GM10847 (cell line): ENCODE data around the gene KRTAP4-7.
"Not testable (repeated sequence)": the region's sequence is repeated elsewhere in the genome, so short reads cannot be mapped to it uniquely, and the experiment has no call there.

Experiments used
- POLR2A ChIP-seq: IDR thresholded peaks from 2 replicates; pipeline ENCODE4 v1.6.1; 2011; ENCODE audit not compliant: insufficient read length; ENCODE audit errors: extremely low read depth

KRTAP4-7 gene

DNA sequence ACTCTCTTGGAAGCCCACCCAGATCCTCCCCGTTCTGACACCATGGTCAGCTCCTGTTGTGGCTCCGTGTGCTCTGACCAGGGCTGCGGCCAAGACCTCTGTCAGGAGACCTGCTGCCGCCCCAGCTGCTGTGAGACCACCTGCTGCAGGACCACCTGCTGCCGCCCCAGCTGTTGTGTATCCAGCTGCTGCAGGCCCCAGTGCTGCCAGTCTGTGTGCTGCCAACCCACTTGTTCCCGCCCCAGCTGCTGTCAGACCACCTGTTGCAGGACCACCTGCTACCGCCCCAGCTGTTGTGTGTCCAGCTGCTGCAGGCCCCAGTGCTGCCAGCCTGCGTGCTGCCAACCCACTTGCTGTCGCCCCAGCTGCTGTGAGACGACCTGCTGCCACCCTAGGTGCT is 21.4 kb downstream of the KRTAP4-7 start, which contains the start of gene KRTAP4-9:
Gene KRTAP4-9, plus strand, starts transcription at position 43 of the 400 bp plus-strand sequence. Its CDS starts 0 bp downstream, at position 43.
- not testable (repeated sequence) for TF ChIP-seq POLR2A

DNA sequence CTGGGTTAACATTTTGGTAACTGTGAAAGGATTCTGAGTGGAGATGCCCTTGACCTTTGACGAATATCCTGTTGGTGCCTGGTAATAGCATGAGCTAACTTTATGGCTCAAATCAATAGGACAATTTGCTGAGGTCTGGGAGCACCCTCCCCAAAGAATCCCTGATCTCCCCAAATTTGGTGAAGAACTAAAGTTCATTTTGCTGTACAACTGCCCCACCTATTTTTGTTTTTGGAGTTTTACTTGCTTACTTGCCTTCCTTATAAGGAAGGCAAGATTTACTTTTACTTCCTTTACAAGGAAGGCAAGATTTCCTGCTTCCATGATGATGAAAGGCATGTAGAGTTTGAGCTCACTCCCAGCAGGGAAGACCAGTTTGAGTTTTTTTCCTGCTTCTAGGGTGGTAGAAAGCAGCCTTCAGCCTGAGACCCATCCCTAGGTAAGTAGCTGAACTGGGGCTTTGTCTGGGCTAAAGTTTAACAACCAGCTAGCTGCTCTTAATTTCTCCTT is 24.0 kb downstream of the KRTAP4-7 start:
- TF ChIP-seq POLR2A, result no peak

DNA sequence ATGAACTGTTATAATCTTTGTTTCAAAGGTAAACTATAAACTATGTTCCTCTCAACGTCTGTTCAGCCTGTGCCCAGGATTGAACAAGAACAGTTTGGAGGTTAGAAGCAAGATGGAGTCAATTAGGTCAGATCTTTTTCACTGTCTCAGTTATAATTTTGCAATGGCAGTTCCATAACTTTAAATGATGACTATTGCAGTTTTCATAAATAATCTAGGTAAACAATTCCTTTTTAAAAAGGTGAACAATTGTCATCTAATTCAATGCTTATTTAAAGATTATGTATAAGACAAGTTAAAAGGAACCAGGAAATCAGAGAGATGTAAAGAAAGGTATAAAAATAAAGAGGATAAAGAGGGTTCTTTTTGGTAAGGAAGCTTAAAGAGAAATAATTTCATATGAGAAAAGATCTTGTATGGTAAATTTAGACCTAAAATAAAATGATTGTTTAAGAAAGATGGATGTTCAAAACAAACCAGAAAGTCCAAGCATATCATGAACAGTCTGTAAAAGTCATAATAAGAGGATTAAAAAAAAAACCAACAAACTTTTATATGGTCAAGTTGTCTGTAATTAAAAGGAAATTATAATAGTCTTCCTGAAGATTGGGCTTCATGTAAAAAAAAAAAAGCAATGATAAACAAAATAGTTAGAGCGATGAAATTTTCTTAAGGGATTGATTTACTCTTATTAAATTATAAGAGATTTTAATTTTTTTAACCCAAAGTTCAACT is 27.4 kb downstream of the KRTAP4-7 start:
- no peak for TF ChIP-seq POLR2A

DNA sequence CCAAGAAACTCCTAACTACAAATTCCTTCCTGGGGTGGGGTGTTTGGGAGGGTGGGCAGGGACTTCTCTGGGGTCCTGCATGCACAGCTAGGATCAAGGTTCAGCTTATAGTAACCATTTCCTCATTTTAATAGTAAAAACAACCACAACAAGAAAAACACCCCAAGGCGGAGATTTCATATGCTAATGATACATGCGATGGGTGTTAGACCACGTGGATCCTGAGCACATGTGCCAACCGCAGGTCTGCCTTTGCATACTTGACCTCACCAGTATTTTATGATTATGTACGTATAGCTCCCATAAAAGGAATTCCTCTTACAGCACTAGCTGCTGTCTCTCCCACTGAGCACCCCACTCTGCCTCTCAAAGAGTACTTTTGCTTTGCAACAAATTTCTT is 32.3 kb downstream of the KRTAP4-7 start:
- no peak for TF ChIP-seq POLR2A

DNA sequence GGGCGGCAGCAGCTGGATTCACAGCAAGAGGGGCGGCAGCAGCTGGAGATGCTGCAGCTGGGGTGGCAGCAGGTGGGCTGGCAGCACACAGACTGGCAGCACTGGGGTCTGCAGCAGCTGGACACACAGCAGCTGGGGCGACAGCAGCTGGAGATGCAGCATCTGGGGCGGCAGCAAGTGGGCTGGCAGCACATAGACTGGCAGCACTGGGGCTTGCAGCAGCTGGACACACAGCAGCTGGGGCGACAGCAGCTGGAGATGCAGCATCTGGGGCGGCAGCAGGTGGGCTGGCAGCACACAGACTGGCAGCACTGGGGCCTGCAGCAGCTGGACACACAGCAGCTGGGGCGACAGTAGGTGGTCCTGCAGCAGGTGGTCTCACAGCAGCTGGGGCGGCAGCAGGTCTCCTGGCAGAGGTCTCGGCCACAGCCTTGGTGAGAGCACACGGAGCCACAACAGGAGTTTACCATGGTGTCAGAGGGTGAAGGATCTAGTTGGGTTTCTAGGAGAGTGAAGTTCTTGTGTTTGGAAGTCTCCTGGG is 34.0 kb downstream of the KRTAP4-7 start, which contains the start of gene KRTAP4-11:
Gene KRTAP4-11, minus strand, starts transcription at position 528 of the 541 bp plus-strand sequence. Its CDS starts 58 bp downstream, at position 470.
- TF ChIP-seq POLR2A, result not testable (repeated sequence)

DNA sequence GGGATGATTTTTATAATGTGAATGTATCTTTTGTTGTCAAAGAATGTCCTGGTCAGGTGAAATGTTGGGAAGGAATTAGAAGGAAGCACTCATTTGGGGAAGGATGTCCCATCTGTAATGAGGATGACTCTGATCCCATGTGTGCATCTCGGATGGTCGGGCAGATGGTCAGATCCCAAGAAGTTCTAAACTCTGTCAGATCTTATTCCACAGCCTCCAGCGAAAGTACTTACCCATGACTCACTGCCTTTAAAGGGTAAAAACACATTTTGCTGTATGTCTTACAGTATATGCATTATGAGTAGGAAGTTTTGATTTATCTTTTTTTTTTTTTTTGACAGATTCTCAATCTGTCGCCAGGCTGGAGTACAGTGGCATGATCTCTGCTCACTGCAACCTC is 34.8 kb downstream of the KRTAP4-7 start:
- TF ChIP-seq POLR2A, result no peak

DNA sequence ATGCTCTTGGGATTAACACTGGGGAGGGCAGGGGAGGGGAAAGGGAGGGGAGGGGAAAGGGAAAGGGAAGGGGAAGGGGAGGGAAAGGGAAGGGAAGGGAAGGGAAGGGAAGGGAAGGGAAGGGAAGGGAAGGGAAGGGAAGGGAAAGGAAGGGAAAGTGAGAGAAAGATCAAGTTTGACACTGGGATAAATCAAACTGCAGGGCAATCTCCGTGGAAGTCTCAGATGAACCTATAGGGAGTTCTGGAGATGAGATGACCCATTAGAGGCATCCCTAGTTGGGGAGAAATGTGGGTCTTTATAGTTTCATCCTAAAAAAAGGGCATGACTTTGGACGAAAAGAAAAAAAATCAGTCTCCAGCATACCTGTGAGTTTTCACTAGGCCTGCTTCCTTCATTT is 37.8 kb downstream of the KRTAP4-7 start:
- no peak for TF ChIP-seq POLR2A

DNA sequence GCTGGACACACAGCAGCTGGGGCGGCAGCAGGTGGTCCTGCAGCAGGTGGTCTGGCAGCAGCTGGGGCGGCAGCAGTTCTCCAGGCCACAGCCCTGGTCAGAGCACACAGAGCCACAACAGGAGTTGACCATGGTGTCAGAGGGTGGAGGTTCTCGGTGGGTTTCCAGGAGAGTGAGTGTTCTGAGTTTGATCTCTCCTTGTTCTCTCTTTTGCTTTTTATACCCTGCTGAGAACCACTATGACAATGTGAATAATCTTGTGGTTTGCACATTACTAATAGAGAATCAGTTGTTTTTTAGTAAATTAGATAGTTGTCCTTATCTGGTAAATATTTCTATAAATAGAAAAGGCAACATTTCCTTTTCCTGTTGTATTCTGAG is 40.0 kb downstream of the KRTAP4-7 start, which contains the start of gene KRTAP4-12:
Gene KRTAP4-12, minus strand, starts transcription at position 192 of the 381 bp plus-strand sequence. Its CDS starts 60 bp downstream, at position 132.
- not testable (repeated sequence) for TF ChIP-seq POLR2A

DNA sequence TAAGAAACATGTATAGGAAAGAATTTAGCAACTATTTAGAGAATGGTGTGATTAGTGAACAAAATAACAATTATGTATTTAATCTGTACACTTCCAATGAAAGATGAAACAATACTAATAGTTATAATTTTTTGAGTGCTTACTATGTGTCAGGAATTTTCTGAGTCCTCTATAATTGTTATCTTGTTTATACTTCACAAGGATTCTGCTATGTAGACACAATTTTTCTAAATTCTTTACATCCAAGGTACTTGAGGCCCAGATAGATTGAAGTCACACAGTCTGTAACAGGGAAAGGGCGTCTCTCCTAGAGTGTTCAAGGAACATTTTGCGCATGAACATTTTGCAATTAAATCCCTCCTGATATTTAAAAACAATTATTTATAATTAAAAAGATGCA is 41.1 kb downstream of the KRTAP4-7 start:
- no peak for TF ChIP-seq POLR2A

DNA sequence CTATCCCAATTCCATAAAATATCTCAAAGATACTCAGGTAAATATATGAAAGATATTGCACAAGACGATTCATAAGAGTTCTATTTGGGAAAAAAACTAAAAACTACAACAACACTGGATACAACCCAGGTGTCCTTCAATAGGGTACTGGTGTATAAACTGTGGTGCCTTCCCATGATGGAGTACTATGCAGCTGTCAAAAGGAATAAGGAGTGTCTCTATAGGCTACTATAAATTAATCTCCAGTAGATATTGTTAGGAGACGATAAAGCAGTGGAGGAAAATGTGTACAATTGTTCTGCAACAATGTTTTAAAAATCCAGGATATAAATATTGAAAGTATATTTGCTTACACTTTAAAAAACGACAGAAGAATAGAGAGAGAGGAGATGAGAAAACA is 42.5 kb downstream of the KRTAP4-7 start:
- TF ChIP-seq POLR2A, result no peak

DNA sequence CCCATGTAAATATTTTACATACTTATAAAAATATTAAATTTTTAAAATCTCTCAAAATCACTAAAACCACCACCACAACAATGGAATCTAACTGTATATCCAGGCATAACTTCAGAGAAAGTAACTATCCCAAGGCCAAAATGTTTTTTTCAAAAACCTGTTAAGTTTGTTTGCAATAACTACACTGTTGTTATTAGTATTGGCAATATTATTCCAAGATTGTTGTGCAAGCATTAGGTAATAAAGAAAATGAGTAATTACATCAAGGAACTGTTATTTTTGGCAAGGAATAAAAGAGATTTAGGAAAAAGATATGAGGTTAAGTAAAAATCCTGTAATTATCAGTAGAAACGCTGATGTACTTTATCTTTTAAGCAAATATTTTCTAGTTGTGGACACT is 43.4 kb downstream of the KRTAP4-7 start:
- no peak for TF ChIP-seq POLR2A

DNA sequence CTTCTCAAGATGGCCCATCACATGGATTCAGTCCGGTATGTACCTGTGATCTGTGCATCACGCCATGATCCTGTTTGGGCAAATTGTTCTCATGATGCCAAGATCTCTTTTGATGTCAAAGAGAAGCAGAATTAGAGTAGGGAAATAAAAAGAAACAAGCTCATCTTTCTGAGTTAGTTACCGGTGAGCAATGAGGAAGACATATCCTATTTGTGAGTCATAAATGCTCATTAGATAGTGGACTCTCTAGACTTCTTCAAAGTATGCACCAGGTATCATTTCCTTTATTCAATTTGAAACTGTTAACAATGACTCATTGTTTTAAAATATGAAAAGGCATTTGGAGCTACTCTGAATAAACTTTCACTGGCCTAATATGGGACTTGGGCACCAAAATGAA is 48.0 kb downstream of the KRTAP4-7 start:
- no peak for TF ChIP-seq POLR2A

DNA sequence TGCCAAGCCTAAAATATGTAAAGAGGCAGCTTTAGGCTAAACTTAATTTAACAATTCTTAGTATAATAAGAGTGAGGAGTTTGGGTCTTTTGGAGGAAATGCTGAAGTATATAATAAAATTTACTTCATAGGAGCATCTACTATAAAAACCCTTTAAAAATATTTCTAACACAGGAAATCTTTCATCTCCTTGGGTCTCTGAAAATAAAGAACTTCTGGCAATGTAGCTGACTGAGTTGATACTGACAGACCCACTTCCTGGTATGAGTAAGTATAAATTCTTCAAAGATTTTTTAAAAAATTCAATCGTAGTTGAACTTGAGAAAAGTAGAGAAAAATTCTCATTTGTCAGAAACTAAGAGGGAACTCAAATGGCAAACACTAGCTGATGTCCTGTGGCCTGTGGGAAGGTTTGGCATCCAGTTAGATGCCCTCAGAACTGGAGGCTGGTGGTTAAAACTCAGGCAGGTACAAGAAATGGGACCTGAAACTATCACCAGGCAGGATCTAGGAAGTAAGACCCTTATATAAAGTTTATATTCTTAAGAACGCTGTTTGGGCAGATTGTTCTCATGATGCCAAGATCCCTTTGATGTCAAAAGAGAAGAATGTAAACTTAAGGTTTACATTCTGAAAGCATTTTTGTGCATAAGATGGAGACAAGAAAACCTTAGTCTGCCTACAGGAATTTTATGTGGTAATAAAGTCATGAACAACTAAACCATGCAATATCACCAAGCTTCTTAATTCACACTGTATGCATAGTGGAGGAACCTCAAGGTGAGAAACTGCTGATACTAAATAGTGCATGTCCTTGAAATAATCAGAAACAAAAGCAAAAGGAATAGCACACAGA is 50.2 kb downstream of the KRTAP4-7 start:
- no peak for TF ChIP-seq POLR2A
